ENCODE data around the gene DENND1A.

The DENND1A gene

DNA sequence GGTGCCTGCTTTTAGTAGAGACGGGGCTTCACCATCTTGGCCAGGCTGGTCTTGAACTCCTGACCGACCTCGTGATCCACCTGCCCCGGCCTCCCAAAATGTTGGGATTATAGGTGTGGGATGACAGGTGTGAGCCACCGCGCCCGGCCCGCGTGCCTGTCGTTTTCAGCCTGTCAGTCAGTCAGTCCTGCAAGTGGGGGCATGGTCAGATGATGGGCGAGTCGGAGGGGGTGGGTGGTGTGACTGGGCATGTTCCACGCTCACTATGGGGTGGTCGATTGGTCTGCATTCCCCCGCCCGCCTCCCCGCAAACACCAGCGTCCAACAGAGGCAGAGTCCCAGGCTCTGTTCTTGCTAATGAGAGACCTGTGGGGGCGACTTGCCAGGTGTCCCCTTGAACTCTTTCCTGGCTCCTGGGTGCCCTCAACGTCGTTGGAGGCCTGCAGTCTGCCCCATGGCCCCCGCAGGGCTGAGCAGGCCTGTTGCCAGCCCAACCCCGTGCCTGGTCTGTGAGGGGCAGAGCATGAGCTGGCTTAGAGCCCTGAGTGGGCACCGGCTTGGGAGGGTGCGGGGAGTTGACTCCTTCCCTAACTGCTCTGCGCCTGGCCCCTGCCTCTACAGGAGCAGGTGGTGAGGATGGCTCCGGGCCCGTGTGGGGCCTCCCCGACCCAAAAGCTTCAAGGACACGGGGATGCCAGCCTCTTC lies 550.8 kb downstream of the DENND1A start:
- DNase-seq: no peak

DNA sequence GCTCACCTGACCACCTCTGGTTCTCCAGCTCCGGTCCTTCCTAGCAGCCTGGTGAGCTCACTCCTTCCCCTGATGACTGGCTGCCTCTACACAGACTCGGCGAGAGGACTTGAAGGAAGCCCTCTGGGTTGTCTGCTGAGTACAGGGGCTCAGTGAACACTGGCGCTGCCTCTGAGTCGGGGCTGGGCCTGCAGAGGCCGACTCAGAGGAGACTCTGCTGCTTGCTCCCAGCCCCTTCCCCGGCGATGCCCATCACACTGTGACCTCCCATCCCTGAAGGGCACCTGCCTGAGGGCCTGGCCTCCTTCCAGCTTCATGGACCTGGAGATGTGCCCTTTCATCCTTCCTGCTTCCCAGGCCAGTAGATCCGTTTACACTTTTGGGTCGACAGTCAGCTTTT lies 551.9 kb downstream of the DENND1A start:
- DNase-seq: no peak

DNA sequence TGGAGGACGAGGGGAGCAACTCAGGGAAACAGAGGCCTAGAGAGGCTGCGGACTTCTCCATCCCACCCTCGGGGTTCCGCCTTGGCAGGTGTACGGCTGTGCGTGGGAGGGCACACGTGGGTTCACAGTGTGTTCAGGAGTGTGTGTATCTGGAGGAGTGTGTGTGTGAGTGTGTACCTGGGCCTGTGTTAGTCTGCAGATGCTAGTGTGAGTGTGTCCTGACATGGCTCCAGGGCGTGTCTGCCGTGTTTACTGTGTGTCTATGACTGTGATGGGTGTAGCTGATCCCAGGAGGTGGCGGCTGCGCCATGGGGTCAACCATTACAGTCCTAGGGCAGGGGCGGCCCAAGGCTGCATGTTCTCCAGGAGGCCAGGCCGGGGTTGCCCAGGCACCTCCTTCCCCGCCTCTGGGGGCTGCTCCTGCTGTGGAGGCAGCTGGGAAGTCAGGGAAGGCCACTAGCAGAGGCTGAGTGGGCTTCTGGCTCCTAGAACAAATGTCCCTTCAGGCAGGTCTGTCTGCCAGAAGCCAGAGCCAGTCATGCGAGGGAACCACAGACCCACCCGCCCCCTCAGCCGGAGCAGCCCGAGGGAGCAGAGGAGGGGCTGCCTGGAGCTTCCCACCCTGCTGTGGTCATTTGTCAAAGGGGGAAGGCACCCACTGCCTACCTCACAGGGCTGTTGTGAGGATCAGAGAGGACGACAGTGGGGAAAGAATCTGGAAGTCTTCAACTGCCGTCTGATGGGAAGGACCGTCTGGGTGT lies 552.5 kb downstream of the DENND1A start:
- peak in 1 of 3 experiments; percentile 37 for DNase-seq

DNA sequence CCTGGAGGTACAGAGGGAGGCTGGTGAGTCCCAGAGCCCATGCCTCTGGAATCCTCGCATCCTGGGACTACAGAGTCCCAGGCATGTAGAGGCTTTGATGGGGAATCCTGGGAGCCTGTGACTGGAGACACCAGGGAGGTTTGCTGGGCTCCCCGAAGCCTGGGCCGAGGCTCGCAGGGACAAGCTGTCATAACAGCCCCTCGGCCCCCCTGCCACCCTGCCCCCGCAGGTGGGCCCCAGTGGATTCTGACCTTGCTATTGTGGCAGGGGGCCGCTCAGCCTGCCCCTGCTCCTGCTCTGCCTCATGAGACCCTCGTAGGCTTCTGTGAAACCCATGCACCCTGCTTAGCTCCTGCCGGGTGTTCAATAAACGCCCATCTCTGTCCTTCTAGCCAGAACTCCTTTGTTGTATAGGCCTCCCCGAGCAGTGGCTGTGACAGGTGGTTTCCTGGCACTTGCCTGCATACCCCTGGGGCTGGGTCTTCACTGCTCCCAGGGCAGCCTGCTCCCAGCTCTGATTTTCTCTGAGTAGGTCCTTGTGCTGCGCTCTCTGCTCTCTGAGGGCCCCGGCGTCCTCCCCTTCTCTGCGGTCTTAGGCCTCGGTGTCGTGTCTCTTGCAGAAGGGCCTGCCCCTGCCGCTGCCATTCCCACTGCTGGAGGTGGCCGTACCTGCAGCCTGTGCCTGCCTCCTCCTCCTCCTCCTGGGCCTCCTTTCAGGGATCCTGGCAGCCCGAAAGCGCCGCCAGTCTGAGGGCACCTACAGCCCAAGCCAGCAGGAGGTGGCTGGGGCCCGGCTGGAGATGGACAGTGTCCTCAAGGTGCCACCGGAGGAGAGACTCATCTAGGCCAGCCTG lies 553.5 kb downstream of the DENND1A start:
- DNase-seq: peak in 2 of 3 experiments; percentile 19 to 42

DNA sequence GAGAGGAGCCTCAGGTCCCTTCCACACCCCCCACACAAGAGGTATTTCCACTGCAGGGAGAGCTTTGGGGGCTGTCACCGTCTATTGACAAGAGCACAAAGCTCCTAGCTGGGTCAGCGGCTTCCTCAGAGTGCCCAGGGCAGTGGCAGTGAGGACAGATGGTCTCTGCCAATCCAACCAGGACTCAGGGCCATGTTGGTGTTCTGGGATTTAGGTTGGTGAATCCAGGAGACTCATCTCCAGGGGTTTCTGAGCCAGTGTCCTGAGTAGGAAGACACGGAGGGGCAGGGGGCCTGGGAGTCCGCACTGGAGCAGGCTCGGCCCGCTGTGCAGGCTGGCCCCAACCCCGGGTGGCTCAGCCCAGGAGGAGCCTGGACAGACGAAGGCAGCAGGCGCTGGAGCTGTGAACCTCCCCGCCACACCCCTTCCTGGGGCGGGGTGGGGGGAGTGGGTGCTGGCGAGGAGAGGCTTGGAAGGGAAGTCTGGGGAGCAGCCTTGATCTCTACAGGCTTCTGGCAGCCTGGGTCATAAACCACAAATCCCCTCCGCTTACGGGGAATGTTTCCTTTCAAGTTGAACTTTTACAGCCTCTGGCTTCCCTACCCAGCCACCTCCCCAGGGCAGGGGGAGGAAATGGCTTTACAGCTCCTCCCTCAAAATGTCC lies 554.3 kb downstream of the DENND1A start:
- no peak for DNase-seq

DNA sequence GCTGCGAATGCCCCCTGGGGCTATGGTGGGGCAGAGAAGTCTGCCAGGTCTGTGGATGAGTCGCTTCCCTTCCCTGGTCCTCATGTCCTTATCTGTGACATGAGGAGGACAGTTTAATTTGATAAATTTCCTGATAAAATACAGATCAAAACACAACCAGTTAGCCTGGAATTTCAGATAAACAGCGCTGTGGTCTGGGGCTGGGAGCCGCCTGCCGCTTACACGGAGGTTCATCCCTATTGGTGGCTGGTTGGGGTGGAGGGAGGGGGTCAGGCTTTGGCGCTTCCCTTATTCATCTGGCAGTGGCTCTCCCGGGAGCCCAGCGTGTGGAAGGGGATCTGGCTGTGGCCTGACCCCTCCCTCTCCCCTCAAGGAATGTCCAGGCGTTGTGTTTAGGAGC lies 556.0 kb downstream of the DENND1A start:
- DNase-seq: peak in 1 of 3 experiments; percentile 24

DNA sequence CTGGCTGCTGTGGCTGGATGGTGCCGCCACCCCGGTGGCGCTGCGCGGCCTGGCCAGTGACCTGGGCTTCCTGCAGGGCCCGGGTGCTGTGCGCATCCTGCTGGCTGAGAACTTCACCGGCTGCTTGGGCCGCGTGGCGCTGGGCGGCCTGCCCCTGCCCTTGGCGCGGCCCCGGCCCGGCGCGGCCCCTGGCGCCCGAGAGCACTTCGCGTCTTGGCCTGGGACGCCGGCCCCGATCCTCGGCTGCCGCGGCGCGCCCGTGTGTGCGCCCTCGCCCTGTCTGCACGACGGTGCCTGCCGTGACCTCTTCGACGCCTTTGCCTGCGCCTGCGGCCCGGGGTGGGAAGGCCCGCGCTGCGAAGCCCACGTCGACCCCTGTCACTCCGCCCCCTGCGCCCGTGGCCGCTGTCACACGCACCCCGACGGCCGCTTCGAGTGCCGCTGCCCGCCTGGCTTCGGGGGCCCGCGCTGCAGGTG lies 556.4 kb downstream of the DENND1A start:
- peak in 1 of 3 experiments; percentile 55 for DNase-seq

DNA sequence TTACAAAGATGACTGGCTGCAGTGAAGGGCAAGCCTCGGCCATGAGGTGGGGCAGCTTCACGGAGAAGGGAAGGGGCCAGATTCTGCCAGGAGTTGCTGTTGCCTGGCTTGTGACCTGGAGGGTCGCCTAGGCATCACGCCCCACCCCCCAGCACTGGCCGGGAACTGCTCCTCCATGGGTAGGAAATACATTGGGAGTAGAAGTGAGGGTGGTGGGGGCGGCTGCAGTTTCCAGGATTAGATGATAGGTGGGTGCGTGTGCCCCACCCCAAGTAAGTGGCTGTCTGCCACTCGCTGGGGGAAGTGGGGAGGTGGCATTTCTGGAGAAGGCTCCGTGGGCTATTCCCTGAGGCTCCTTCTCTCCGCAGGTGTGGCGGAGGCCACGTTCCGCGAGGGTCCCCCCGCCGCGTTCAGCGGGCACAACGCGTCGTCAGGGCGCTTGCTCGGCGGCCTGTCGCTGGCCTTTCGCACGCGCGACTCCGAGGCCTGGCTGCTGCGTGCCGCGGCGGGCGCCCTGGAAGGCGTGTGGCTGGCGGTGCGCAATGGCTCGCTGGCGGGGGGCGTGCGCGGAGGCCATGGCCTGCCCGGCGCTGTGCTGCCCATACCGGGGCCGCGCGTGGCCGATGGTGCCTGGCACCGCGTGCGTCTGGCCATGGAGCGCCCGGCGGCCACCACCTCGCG lies 557.0 kb downstream of the DENND1A start:
- peak in 2 of 3 experiments; percentile 30 to 55 for DNase-seq

DNA sequence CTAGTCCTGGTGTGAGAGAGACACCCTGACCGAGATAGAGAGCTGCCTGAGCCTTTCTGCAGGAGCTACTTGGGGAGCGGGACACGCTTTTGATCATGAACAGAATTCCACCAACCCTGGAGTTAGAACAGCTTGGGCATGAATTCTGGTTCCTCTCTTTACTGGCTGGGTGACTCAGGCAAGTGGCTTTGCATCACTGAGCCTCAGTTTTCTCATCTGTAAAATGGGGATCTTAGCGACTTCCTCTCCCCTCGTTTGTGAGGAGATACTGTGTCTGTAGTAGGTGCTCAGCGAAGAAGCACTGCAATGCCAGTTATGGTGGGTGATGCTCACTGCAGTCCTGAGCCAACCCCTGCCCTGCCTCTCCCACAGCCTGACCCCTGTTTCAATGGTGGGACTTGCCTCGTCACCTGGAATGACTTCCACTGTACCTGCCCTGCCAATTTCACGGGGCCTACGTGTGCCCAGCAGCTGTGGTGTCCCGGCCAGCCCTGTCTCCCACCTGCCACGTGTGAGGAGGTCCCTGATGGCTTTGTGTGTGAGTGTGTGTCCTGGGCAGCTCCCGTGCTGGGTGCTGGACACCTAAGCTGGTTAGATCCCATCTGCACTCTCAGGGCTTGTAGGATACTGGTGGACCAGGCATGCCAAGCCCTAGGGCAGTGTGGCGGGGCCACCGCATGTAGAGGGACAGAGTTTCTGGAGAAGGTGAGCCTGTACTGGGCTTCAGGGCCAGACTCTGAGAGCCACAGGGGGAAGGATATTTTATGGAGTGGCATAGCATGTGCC lies 557.9 kb downstream of the DENND1A start:
- DNase-seq: no peak

DNA sequence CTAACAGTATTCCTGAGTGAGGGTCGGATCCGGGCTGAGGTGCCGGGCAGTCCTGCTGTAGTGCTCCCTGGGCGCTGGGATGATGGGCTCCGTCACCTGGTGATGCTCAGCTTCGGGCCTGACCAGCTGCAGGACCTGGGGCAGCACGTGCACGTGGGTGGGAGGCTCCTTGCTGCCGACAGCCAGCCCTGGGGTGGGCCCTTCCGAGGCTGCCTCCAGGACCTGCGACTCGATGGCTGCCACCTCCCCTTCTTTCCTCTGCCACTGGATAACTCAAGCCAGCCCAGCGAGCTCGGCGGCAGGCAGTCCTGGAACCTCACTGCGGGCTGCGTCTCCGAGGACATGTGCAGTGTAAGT lies 558.7 kb downstream of the DENND1A start:
- DNase-seq: no peak

DNA sequence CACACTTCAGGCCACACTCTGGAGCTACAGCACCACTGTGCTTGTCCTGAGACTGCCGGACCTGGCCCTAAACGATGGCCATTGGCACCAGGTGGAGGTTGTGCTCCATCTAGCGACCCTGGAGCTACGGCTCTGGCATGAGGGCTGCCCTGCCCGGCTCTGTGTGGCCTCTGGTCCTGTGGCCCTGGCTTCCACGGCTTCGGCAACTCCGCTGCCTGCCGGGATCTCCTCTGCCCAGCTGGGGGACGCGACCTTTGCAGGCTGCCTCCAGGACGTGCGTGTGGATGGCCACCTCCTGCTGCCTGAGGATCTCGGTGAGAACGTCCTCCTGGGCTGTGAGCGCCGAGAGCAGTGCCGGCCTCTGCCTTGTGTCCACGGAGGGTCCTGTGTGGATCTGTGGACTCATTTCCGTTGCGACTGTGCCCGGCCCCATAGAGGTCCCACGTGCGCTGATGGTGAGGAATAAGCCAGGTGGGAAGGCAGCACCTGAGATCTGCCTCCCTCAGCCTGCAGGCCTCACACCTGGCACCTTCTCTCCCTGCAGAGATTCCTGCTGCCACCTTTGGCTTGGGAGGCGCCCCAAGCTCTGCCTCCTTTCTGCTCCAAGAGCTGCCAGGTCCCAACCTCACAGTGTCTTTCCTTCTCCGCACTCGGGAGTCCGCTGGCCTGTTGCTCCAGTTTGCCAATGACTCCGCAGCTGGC lies 559.2 kb downstream of the DENND1A start:
- no peak for DNase-seq

DNA sequence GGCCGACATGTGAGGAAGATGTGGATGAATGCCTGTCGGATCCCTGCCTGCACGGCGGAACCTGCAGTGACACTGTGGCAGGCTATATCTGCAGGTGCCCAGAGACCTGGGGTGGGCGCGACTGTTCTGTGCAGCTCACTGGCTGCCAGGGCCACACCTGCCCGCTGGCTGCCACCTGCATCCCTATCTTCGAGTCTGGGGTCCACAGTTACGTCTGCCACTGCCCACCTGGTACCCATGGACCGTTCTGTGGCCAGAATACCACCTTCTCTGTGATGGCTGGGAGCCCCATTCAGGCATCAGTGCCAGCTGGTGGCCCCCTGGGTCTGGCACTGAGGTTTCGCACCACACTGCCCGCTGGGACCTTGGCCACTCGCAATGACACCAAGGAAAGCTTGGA lies 559.8 kb downstream of the DENND1A start:
- DNase-seq: no peak

DNA sequence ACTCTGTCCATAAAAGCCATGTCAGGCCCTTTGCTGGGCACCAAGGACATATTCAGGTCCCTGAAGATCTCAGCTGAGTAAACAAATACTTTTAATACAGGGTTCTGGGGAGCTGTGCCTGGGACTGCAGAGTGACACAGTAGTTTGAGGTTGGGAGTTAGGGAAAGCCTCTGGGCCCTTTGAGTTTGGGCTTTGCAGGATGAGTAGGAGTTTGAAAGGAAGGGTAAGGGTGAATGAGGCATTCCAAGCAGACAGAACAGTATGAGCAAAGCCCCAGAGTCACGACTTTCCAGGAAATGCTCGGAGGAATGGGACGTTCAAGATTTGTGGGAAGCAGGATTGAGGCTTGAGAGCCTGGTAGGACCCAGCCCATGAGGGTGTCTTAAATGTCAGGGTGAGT lies 560.6 kb downstream of the DENND1A start:
- no peak for DNase-seq

DNA sequence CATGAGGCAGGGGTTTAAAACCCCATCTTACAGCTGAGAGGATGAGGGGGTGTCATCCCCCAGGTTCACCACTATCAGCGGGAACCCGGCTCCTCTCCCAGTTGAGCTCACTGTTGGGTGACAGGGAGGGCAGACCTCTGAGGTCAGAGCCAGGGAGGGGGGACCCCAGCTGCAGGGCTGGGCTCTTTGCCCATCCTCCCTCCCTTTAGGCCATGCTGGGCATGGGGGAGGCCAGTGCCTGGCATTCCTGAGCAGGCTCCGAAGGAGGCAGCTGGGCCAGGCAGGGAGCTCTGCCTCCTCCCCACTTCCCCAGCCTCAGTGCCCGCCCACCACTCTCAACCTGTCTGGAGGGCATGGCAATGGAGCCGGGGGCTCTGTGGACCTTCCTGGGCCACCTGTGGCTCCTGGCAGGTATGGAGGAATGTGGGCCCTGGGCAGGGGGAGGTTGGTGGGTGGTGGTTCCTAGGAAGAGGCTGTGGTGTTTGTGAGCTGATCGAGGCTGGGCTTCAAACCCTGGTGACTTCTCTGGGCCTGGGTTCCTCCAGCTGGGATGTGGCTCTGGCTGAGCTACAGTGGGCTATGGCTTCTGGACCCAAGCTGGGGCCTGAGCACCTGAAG lies 561.3 kb downstream of the DENND1A start:
- DNase-seq: no peak

DNA sequence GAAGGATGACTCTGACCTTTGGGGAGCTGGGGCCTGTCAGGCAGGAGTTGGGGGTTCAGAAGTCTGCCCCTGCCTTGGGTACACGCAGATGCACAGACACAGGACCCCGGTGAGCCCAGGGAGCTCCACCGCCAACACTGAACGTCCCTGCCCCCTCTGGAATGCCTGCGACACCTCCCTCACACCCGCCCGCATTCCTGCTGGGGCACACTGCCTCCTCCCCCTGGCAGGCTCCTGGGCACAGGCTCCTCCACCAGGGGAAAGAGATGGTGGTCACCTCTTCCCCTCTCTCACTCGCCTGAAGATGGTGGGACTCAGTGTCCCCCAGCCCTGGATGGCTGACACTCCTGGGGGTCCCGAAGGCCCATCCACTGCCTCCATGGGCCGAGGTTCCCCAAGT lies 561.9 kb downstream of the DENND1A start:
- no peak for DNase-seq

DNA sequence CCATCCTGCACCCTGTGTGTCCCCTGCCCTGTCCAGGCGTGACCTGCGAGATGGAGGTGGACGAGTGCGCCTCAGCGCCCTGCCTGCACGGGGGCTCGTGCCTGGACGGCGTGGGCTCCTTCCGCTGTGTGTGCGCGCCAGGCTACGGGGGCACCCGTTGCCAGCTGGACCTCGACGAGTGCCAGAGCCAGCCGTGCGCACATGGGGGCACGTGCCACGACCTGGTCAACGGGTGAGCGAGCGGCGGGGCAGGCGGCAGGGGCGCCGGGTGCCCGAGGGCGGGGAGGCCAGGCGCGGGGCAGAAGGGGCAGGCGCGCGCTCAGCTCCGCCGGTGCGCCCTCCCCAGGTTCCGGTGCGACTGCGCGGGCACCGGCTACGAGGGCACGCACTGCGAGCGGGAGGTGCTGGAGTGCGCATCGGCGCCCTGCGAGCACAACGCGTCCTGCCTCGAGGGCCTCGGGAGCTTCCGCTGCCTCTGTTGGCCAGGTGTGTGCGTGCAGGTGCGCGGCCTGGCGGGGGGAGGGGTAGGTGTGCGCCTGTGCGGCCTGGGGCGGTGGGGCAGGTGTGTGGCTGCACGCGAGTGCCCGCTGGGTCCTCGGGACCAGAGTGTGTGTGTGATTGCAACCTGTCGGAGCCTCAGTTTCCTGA lies 563.9 kb downstream of the DENND1A start:
- no peak for DNase-seq

DNA sequence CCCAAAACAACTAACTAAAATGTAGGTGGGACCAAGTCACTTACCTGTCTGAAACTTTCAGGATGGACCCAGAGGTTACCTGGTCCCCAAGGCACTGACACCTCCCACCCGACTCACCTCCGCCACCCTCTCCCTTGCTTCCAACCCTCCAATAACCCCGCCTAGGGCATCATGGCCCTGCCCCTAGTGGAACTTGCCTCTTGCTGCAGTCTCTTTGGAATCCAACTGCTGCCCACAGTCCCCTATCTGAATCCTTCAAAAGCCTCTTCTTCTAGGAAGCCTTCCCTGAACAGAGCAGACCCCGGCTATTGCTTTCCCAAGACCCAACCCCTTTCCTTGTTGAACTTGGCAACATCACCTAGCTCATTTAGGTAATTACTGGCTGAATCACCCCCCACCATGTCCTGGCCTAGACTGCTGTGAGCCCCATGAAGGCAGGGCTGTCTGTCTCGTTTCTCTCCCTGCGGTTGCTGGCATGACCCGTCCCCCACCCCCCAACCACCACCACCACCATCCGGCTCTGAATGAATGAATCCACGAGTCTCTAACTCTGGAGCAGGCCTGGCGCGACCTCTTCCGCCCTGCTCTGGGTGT lies 564.5 kb downstream of the DENND1A start:
- DNase-seq: no peak

DNA sequence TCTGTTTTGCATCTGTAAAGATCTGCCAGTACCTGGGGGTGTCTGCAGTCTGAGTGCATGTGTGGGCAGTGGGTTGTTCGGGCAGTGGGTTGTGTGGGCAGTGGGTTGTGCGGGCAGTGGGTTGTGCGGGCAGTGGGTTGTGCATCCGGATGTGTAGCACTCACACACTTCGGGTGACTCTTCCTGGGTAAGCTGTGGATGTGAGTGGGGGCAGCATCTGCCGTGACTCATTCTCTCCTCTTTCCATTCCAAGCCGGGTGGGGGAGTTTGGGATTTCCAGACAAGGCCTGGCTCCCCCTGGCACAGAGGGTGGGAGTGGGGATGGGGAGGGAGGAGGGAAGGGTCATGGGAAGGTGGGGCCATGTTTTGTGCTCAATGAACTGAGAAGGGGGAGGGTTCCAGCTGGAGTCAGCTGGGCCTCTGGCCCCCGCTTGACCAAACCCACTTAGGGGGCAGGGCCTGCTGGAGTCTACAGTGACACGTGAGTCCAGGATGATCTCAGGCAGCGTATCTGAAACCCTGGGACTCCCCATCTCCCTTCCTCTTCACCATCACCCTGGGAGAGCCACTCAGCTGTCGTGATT lies 565.6 kb downstream of the DENND1A start:
- DNase-seq: no peak

DNA sequence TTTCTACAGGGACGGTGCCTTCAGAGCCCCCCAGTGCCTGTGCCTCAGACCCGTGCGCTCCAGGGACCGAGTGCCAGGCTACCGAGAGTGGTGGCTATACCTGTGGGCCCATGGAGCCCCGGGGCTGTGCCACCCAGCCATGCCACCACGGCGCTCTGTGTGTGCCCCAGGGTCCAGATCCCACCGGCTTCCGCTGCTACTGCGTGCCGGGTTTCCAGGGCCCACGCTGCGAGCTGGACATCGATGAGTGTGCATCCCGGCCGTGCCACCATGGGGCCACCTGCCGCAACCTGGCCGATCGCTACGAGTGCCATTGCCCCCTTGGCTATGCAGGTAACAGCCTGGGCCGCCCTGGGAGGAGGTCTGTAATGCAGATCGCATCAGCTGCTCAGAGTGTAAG lies 567.1 kb downstream of the DENND1A start:
- DNase-seq: no peak
